Thyroid gland (tissue), 4 donors: Measurements from ENCODE around the gene BCR.

Experiments
- CTCF ChIP-seq, 6 experiments: fragments of 200-600 bp in 3 of 6; fragments of 450-650 bp in 3 of 6; sonication (generic) in 3 of 6; IDR thresholded peaks; one replicate each; pipeline ENCODE4 v1.5.1; 2016 to 2019; ENCODE audit warnings: antibody characterized with exemption in 6 of 6, mild to moderate bottlenecking in 2 of 6, inconsistent platforms in 1 of 6, moderate library complexity in 1 of 6
- POLR2A ChIP-seq, 2 donors: fragments of 450-650 bp; IDR thresholded peaks; one replicate each; pipeline ENCODE4 v1.6.1; 2017; ENCODE audit warnings: antibody characterized with exemption in 2 of 2, mild to moderate bottlenecking in 2 of 2, moderate library complexity in 1 of 2

GRCh38 chr22:23133922-23134321 lies 46.4 kb upstream of the BCR start:
- no peak for TF ChIP-seq CTCF (IDR thresholded peaks at IDR 0.05)
- no peak for TF ChIP-seq POLR2A (IDR thresholded peaks at IDR 0.05)
